HCT116 (cell line): ENCODE data around the gene SPATA16. TPM values are rescaled to one million over a fixed set of nuclear protein-coding genes. Genes with fewer than 3 reads are reported as not detected.

Experiments used
- ATAC-seq: fragments of 200-7000 bp; cut with Tn5 transposase; 2 replicates; pipeline ENCODE4 v1.9.1; 2020; ENCODE audit warnings: mild to moderate bottlenecking, moderate library complexity
- BruUV-seq: library from RNA; stranded (reverse); fragments of 400-500 nt; replicated peaks from 2 replicates; lab custom pipeline; 2021; lab: Mats Ljungman, UMichigan
- CTCF ChIA-PET: fragments of 300-600 bp; sonication (Branson Sonifier 250); formaldehyde crosslinking; loops from one replicate; lab custom pipeline; 2021; ENCODE audit warnings: antibody characterized with exemption; lab: Charles Lee
- POLR2A ChIA-PET: fragments of 300-600, 350-600 bp; sonication (Branson Sonifier 250); formaldehyde crosslinking; loops from one replicate; lab custom pipeline; 2021; ENCODE audit warnings: antibody characterized with exemption; lab: Charles Lee
- RAD21 ChIA-PET, 2 experiments: fragments of 300-600 bp; sonication (Branson Sonifier 250); formaldehyde crosslinking; loops; one replicate each; lab custom pipeline; 2023; ENCODE audit warnings: low total read pairs in 2 of 2; ENCODE audit not compliant: uncharacterized antibody in 2 of 2, unreplicated experiment in 2 of 2, low non-redundant PET in 1 of 2; lab: Charles Lee
- DNase-seq: peaks from one replicate; pipeline ENCODE4 v3.0.0-alpha.2; 2010; ENCODE audit warnings: low read depth, low spot score
- H2AFZ ChIP-seq: fragments of 200-600 bp; shearing (Covaris generic), sonication (generic); 2 replicates; pipeline ENCODE4 v1.6.1; 2017; ENCODE audit warnings: low read depth, mixed run types, mixed read lengths, antibody characterized with exemption, low read length; ENCODE audit not compliant: poor library complexity, severe bottlenecking
- H3K27ac ChIP-seq: 2 replicates; pipeline ENCODE4 v1.5.1; 2012; ENCODE audit warnings: low read depth, low read length
- H3K27me3 ChIP-seq: fragments of 200-600 bp; sonication (generic); 2 replicates; pipeline ENCODE4 v1.6.1; 2016; ENCODE audit warnings: mixed run types, low read length, mixed read lengths; ENCODE audit not compliant: insufficient read depth
- H3K36me3 ChIP-seq, 2 experiments: fragments of 200-500 bp in 1 of 2; fragments of 200-600 bp in 1 of 2; sonication (Bioruptor generic) in 1 of 2; sonication (generic) in 1 of 2; 2 replicates each; pipeline versions ENCODE4 v1.5.1 to v1.6.1; 2014 to 2016; ENCODE audit warnings: low read length in 2 of 2, inconsistent platforms in 1 of 2, mixed read lengths in 1 of 2, mixed run types in 1 of 2; ENCODE audit not compliant: insufficient read depth in 2 of 2, control insufficient read depth in 1 of 2
- H3K4me1 ChIP-seq, 2 experiments: fragments of 200-600 bp in 1 of 2; sonication (generic) in 1 of 2; 2 replicates each; pipeline versions ENCODE4 v1.5.1 to v1.6.1; 2012 to 2017; ENCODE audit warnings: low read length in 2 of 2, inconsistent platforms in 1 of 2, mild to moderate bottlenecking in 1 of 2, mixed read lengths in 1 of 2, mixed run types in 1 of 2, moderate library complexity in 1 of 2; ENCODE audit not compliant: insufficient read depth in 2 of 2, control insufficient read depth in 1 of 2
- H3K4me2 ChIP-seq: fragments of 200-600 bp; sonication (generic); 2 replicates; pipeline ENCODE4 v1.6.1; 2017; ENCODE audit warnings: mixed run types, low read length, mixed read lengths
- H3K4me3 ChIP-seq, 2 experiments: fragments of 200-600 bp in 1 of 2; sonication (generic) in 1 of 2; replicated peaks in 1 of 2; 2 replicates each; pipeline ENCODE4 v1.5.1; 2011 to 2016; ENCODE audit warnings: low read length in 2 of 2, control low read depth in 1 of 2, low read depth in 1 of 2, mild to moderate bottlenecking in 1 of 2, mixed read lengths in 1 of 2, mixed run types in 1 of 2
- H3K79me2 ChIP-seq: fragments of 200-600 bp; sonication (generic); 2 replicates; pipeline ENCODE4 v1.6.1; 2017; ENCODE audit warnings: mild to moderate bottlenecking, mixed run types, low read length, moderate library complexity, mixed read lengths; ENCODE audit not compliant: insufficient read depth
- H3K9ac ChIP-seq: fragments of 200-600 bp; sonication (generic); 2 replicates; pipeline ENCODE4 v1.6.1; 2016; ENCODE audit warnings: low read length, mixed read lengths
- H3K9me2 ChIP-seq: fragments of 200-600 bp; sonication (generic), shearing (Covaris generic); 2 replicates; pipeline ENCODE4 v1.6.1; 2017; ENCODE audit warnings: mixed run types, mild to moderate bottlenecking, moderate library complexity; ENCODE audit not compliant: insufficient read depth
- H3K9me3 ChIP-seq, 2 experiments: fragments of 200-500 bp in 1 of 2; fragments of 200-600 bp in 1 of 2; sonication (Bioruptor generic) in 1 of 2; sonication (generic) in 1 of 2; 2 replicates each; pipeline ENCODE4 v1.6.1; 2014 to 2017; ENCODE audit warnings: low read length in 2 of 2, mixed read lengths in 2 of 2, inconsistent platforms in 1 of 2, low read depth in 1 of 2, mild to moderate bottlenecking in 1 of 2, mixed run types in 1 of 2, moderate library complexity in 1 of 2; ENCODE audit not compliant: control insufficient read depth in 1 of 2, insufficient read depth in 1 of 2
- H4K20me1 ChIP-seq: fragments of 200-600 bp; sonication (generic), shearing (Covaris generic); 2 replicates; pipeline ENCODE4 v1.6.1; 2017; ENCODE audit warnings: mixed run types, mild to moderate bottlenecking, moderate library complexity; ENCODE audit not compliant: insufficient read depth
- CBX3 ChIP-seq: IDR thresholded peaks from 2 replicates; pipeline ENCODE4 v1.6.1; 2012; ENCODE audit warnings: low read depth
- CEBPB ChIP-seq: IDR thresholded peaks from 2 replicates; pipeline ENCODE4 v1.6.1; 2012; ENCODE audit warnings: low read depth
- CTCF ChIP-seq, 3 experiments: fragments of 200-600 bp in 1 of 3; sonication (generic) in 1 of 3; IDR thresholded peaks in 2 of 3; conservative IDR thresholded peaks in 1 of 3; 2 replicates each; pipeline ENCODE4 v1.5.1; 2012 to 2017; ENCODE audit warnings: low read depth in 2 of 3, low read length in 2 of 3, antibody characterized with exemption in 1 of 3, borderline replicate concordance in 1 of 3, control low read depth in 1 of 3, mild to moderate bottlenecking in 1 of 3, mixed read lengths in 1 of 3, mixed run types in 1 of 3, moderate library complexity in 1 of 3; ENCODE audit not compliant: insufficient read depth in 1 of 3
- EGR1 ChIP-seq: IDR thresholded peaks from 2 replicates; pipeline ENCODE4 v1.6.1; 2012; ENCODE audit warnings: low read depth
- EZH2 ChIP-seq: fragments of 200-600 bp; sonication (generic); IDR thresholded peaks from 2 replicates; pipeline ENCODE4 v1.6.1; 2017; ENCODE audit warnings: antibody characterized with exemption, mixed run types
- EZH2phosphoT487 ChIP-seq: fragments of 200-600 bp; IDR thresholded peaks from 2 replicates; pipeline ENCODE4 v1.6.1; 2018; ENCODE audit warnings: antibody characterized with exemption, borderline replicate concordance
- JUND ChIP-seq: IDR thresholded peaks from 2 replicates; pipeline ENCODE4 v1.6.1; 2012
- REST ChIP-seq: IDR thresholded peaks from 2 replicates; pipeline ENCODE4 v1.6.1; 2012; ENCODE audit warnings: low read depth
- SIN3A ChIP-seq: IDR thresholded peaks from 2 replicates; pipeline ENCODE4 v1.6.1; 2012; ENCODE audit warnings: low read depth
- SP1 ChIP-seq: IDR thresholded peaks from 2 replicates; pipeline ENCODE4 v1.6.1; 2012; ENCODE audit warnings: low read depth
- SRF ChIP-seq: IDR thresholded peaks from 2 replicates; pipeline ENCODE4 v1.6.1; 2012; ENCODE audit warnings: low read depth
- TCF7L2 ChIP-seq: IDR thresholded peaks from 2 replicates; pipeline ENCODE4 v1.7.0; 2011; ENCODE audit warnings: borderline replicate concordance, inconsistent platforms; ENCODE audit not compliant: insufficient read depth, insufficient read length; ENCODE audit errors: extremely low read depth
- YY1 ChIP-seq: IDR thresholded peaks from 2 replicates; pipeline ENCODE4 v1.6.1; 2011; ENCODE audit warnings: low read length, low read depth, moderate library complexity, mild to moderate bottlenecking; ENCODE audit not compliant: insufficient replicate concordance; ENCODE audit errors: extremely low read depth
- ZNF274 ChIP-seq: fragments of 200-500 bp; sonication (Bioruptor generic); IDR thresholded peaks from 2 replicates; pipeline ENCODE4 v1.6.1; 2014; ENCODE audit warnings: mild to moderate bottlenecking, low read depth, low read length, inconsistent platforms
- intact Hi-C: fragments of 100-400 bp; cut with micrococcal nuclease; formaldehyde crosslinking; loops from 2 replicates; pipeline ENCODE4 v1.10.0; 2022
- total RNA-seq: library from RNA; stranded (reverse); gene quantifications from one replicate; pipeline ENCODE4 v1.2.1, GENCODE V29; 2021; ENCODE audit not compliant: unreplicated experiment
- TF ChIP-seq, protein P1 (sequence below): IDR thresholded peaks from 2 replicates; pipeline ENCODE4 v1.6.1; 2011; ENCODE audit warnings: mild to moderate bottlenecking, low read length, moderate library complexity; ENCODE audit not compliant: insufficient replicate concordance; ENCODE audit errors: extremely low read depth

Gene SPATA16
- total RNA-seq, 1 experiment from 2014 or later = not detected

DNA sequence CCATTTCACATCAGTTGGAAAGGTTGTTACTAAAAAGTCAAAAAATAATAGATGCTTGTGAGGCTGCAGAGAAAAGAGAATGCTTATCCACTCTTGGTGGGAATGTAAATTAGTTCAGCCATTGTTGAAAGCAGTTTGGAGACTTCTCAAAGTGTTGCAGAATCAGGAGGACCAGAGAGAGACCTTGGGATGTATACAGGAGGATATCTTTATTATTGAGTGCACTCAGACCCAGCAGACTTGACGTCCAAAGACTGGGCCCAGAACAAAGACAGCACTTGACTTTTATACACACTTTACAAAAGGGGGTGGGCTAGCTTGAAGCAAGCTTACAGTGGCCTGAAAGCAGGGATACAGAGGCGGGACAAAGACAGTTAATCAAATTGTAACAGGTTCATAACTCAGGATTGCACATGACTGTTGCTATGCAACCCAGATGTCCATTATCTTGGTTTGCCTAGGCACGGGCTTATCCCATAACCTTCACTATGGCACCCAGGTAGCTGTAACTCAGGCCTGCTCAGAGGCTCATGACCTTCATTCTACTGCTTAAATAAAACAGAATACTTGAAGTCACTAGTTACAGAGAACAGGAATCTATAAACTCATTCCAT lies 127.7 kb downstream of the SPATA16 start:
- TF ChIP-seq REST = no peak
- TF ChIP-seq JUND = no peak
- TF ChIP-seq YY1 = no peak
- no peak for TF ChIP-seq EZH2
- TF ChIP-seq ZNF274 = no peak
- no peak for TF ChIP-seq TCF7L2
- no peak for TF ChIP-seq CEBPB
- TF ChIP-seq, protein P1, sequence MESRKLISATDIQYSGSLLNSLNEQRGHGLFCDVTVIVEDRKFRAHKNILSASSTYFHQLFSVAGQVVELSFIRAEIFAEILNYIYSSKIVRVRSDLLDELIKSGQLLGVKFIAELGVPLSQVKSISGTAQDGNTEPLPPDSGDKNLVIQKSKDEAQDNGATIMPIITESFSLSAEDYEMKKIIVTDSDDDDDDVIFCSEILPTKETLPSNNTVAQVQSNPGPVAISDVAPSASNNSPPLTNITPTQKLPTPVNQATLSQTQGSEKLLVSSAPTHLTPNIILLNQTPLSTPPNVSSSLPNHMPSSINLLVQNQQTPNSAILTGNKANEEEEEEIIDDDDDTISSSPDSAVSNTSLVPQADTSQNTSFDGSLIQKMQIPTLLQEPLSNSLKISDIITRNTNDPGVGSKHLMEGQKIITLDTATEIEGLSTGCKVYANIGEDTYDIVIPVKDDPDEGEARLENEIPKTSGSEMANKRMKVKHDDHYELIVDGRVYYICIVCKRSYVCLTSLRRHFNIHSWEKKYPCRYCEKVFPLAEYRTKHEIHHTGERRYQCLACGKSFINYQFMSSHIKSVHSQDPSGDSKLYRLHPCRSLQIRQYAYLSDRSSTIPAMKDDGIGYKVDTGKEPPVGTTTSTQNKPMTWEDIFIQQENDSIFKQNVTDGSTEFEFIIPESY = no peak
- no peak for TF ChIP-seq SIN3A
- TF ChIP-seq EZH2phosphoT487 = no peak
- TF ChIP-seq CBX3 = no peak
- no peak for TF ChIP-seq SRF
- TF ChIP-seq SP1 = no peak
- TF ChIP-seq CTCF (IDR thresholded peaks at IDR 0.05 in 2 of 3, conservative IDR thresholded peaks at IDR 0.05 in 1 of 3; ENCODE audit: borderline replicate concordance in 1 of 3, insufficient read depth in 1 of 3, low read depth in 2 of 3, low read length in 2 of 3) = no peak
- no peak for TF ChIP-seq EGR1
- TF ChIP-seq, all 23 proteins: peak for 0
- ATAC-seq = no peak
- no peak for DNase-seq
- Histone ChIP-seq H3K27me3 (no peaks in the 10 kb centered on the region), H3K9ac (no peak overlapping the region), H4K20me1 (no peaks in the 10 kb centered on the region), H3K79me2 (no peaks in the 10 kb centered on the region), H3K4me3 (no peak overlapping the region), H3K9me3 (no peaks in the 10 kb centered on the region), H3K27ac (no peak overlapping the region), H3K9me2 (no peaks in the 10 kb centered on the region), H2AFZ (no peak overlapping the region), H3K4me1 (no peaks in the 10 kb centered on the region), H3K4me2 (no peak overlapping the region), H3K36me3 (no peaks in the 10 kb centered on the region)
- intact Hi-C loops = no loop called here
- ChIA-PET RAD21 (no interaction called here), CTCF (no interaction called here), POLR2A (no interaction called here)
- BruUV-seq = no TSS peak
